Epidermal melanocyte (primary cell): Measurements from ENCODE around the gene IST1.

ENCODE experiments used
- DNase-seq: peaks from one replicate; pipeline ENCODE4 v3.0.0; 2011; ENCODE audit warnings: low spot score; ENCODE audit not compliant: insufficient read length

The IST1 gene

DNA sequence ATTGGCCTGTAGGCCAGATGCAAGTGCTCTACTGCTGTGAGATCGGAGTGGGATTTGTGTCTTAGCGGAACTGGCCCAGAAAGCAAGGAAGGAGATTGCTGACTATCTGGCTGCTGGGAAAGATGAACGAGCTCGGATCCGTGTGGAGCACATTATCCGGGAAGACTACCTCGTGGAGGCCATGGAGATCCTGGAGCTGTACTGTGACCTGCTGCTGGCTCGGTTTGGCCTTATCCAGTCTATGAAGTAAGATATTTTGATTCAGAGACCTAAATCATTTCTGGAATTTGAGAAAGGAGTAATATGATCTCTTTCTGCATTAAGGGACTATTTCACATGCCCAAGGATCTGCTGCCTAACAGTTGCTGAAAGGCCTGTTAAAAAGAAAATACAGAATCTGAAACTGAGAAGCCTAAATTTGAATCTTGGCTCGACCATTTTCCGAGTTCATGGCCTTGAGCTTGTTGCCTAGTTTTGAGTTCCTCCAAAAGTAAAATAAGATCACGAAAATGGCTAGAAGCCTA, 21.1 kb downstream of the IST1 start:
- no peak for DNase-seq

DNA sequence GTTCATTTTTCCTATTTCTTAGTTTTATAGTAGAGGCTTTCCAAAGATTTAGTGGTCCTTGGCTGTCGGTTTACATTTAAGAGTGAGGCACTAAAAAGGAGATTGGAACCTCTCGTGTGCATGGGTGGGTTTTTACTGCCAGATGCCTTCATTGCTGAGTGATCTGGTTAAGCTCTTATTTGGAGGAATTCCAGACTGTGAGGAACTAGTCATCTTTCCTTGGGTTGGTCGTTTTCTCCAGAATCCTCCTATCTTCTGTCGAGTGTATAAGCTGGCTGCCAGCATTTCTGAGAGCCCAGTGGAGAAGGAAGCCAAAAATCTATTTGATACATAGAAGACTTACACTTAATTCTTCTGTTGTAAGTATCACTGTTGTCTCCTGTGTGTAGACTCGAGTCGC, 22.6 kb downstream of the IST1 start:
- DNase-seq = no peak

DNA sequence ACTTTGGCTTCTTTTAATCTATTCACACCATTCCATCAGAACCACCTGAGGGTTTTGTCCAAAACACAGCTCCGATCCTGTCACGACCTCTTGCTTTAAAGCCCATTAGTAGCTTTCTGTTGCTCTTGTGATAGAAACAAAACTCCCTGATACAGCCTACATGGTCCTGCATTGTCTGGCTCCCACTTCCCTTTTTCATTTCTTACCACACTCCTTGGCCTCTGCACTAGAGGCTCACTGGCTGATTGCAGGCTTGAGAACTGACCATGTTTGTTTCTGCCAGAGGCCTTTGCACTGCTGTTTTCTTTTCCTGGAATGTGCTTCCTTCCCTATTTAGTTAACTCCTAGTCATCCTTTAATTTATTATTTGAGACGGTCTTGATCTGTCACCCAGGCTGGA, 23.7 kb downstream of the IST1 start:
- no peak for DNase-seq

DNA sequence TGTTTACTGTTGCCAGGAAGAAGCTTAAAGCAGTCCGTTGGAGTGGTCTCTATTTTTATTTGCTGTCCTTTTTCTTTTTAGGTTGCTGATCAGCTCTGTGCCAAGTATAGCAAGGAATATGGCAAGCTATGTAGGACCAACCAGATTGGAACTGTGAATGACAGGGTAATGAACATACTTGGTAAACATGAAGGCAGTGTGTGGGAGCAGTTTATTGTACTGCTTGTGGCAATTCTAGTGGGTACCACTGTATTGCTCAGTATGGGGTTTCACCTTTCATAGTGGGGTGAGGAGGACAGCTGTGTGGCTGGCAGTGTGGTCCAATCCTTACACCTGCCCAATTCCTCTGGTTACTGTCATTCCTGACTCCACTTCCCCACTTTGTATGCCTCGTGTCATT, 25.3 kb downstream of the IST1 start:
- no peak for DNase-seq

DNA sequence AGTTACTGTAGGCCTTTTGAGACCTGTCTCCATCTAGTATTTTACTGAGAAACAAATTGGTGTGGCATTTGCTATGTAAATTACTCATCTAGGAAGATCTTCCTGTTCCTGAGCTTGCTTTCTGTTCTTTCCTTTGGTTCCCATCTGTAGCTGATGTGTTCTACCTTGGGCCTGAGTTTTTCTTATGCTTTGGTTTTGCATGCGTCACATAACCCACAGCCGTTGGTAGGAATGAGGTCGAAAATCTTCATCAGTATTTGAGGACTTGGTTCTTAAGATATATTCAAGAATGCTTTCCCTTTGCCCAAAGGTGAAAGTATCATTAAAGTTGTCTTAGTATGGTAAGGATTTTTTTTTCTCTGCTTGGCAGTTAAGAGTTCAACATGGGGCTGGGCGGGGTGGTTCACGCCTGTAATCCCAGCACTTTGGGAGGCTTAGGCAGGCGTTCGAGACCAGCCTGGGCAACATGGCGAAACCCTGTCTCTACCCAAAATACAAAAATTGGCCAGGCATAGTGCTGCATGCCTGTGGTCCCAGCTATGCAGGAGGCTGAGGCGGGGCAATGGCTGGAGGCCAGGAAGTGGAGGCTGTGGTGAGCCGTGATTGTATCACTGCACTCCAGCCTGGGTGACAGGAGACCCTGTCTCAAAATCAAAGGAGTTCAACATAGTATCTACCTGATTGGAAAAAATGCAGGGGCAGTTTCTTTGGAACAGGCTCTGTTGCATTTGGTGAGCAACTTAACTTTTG, 28.8 kb downstream of the IST1 start:
- DNase-seq = no peak

DNA sequence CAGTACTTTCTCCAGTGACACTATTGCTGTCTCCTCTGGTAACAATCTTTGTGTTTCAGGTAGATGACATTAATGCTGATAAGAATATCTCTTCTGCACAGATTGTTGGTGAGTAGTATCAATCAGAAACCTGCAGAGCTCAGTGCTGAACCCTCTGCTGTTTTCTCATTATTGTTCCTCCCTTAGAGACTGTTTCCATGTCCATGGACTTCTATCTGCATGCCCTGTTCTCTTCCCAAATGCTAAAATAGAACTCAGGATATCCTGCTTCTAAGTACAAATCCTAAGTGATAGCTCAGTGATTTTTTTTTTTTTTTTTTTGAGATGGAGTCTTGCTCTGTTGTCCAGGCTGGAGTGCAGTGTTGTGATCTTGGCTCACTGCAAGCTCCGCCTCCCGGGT, 29.4 kb downstream of the IST1 start:
- DNase-seq = no peak

DNA sequence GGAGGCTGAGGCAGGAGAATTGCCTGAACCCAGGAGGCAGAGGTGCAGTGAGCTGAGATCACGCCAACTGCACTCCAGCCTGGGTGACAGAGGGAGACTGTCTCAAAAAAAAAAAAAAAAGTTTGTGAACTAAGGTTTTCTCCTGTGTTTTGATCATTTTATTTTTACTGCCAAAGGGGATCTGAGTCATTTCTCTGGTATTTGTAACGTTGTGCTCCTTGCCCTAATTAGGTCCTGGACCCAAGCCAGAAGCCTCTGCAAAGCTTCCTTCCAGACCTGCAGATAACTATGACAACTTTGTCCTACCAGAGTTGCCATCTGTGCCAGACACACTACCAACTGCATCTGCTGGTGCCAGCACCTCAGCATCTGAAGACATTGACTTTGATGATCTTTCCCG, 32.1 kb downstream of the IST1 start:
- DNase-seq = peak; percentile 37

DNA sequence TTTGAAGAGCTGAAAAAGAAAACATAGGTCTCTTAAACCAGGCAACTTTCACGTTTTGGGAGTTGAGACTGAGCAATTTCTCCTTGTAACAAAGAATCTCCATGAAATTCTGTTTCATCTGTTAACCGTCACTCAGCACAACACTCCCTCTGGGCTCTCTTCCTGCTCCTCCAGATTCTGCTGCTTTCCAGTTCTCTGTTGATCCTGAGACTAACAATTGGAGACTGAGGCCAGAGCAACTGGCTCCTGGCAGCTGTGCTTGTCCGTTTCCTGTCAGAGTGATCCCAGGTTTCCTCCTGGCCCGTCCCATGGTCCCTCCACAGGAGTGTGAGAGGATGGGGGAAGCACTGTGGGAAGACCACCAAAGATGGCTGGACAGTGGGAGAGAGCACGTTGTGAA, 32.5 kb downstream of the IST1 start:
- DNase-seq = no peak

DNA sequence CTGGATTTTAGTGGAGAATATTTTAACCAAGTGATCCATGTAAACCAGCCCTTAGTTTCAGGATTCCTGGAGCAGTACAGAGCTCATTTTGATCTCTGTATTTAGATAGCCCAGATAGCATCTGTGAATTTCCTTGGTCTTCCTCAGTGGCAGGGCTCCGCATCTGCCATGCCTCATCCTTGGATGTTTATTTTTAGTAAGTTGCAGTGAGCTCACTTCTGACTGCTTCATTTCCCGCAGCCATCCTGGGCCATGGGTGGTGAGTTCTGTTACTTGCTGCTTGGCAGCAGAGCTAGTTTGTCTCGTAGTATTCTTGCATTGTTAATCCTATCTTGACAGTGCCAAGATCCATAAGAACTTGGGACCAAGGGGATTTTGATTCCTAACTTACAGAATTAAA, 33.7 kb downstream of the IST1 start:
- DNase-seq = no peak

DNA sequence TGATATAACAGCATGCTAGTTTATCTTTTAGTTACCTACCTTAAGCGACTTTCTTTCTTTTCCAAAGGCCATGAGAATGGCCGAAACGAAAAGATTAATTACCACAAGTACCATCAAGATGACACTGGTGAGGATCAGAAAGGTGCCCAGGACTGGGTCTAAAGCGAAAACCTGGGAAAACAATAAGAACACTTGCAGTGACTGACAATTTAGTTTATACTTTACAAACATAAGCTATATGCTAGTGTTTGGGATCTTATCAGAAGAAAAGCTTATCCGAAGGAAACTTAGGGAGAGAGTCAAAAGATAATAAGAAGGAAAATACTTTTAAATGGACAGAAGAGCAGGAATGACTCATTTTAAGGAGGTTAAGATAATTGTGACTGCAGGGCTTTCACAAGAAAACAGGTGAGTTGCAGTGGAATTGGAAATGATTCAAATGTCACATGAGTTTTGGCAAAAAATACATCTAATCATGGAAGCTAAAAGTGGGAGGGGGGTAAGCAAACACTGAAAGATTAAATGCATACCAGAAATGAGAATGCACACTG, 34.8 kb downstream of the IST1 start:
- no peak for DNase-seq

DNA sequence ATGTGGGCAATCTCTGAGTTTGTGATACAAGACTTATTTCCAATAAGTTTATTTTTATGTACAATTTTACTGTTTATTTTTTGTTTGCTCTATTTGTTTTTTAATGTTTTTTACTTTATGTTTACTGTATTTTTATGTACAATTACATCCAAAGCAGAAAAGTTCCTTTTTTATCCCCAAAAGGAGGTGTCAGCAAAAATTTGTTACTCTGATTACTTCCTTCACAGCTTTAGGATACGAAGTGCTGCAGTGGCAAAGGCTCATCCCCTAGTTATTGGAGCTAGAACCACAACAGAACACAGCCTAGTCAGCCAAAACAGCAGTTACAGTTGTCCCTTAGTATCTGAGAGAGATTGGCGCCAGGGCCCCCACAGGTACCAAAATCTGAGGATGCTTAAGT, 35.7 kb downstream of the IST1 start:
- no peak for DNase-seq

DNA sequence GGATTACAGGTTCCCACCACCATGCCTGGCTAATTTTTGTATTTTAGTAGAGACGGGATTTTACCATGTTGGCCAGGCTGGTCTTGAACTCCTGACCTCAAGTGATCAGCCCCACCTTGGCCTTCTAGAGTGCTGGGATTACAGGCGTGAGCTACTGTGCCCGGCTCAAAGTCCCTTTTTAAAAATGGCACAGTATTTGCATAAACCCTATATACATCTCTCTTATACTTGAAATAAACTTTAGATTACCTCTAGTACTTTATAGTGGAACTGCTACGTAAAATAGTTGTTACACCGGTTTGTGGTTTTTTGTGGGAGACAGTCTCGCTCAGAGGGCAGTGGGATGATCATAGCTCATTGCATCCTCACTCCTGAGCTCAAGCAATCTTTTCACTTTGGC, 36.3 kb downstream of the IST1 start:
- no peak for DNase-seq

DNA sequence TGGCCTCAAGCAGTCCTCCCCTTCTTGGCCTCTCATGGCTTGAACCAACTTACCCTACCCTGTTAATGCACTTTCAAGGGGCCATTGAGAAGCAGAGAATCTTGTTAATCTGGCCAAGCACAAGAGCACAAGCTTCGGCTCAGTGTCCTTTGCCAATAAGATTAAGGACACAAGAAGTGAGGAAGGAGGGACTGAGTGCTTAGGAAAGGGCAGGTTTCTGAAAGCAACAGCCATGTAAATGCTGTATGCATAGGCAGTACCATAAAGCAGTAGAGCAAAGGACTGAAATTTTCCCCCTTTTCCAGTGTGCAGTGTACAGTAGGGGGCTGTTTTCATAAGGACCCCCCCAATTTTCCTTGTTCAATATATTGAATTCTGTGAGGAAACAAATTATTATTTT, 37.7 kb downstream of the IST1 start:
- no peak for DNase-seq

DNA sequence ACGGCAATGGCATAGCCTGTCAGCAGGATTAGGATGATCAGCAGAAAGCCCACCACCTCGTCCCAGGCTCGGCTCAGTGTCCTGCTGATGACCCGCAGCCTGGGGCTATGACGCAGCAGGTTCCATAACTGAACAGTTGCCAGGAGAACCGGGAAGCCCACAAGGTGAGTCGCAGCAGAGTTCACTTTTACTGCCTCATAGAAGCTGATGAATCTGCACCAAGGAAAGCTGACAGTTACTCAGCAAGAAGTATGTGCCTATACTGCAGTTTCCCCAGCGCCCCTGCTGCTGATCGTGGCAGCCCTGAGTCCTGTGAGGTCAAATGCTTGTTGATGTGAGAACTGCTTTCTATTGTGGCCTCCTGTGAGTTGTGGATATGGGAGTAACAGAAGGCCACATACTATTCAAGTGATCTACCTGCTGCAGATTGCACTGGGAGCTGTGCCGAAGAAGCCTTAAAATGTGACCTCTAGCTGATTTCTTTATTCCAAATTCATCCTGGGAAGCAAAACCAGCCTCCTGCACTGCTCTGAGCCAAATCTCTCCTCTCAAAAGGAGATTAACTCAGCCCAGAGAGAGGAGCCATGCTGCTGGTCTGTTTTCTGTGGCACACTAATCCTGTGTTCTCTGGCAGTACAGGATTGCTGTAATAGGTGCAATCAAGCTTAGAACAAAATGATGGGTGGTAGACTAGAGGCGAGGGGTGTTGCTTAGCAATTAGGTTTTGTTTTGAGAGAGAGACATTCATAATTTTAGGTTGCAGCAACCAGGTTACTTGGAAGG, 38.8 kb downstream of the IST1 start:
- DNase-seq = no peak

DNA sequence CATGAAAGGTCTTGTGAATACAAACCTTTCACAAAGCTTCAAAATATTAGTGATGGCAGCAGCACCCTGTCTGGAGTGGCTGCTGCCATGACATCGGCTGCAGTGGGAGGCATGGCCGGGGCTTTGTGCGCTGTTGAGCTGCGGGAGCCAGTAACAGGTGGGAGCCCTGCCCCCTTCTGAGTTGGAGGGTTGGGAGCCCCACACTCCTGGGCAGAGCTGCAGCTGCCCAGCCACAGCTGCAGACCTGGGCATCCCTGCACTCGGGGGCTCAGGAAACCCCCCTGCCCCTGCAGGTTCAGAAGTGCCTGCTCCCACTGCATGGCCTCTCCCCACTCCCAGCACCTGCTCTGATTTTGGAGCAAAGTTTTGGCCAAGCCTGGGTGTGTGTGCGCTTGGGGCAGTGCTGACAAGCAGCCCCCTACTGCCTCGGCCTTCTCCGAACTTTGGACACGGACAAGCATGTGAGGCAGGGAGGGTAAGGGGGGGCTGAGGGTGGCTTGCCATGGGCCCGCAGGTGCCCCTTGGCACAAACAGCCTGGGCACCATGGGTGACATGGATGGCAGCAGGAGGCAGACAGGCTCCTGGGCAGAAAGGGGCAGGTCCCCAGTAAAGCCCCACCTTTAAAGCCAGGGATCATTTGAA, 42.7 kb downstream of the IST1 start:
- no peak for DNase-seq

DNA sequence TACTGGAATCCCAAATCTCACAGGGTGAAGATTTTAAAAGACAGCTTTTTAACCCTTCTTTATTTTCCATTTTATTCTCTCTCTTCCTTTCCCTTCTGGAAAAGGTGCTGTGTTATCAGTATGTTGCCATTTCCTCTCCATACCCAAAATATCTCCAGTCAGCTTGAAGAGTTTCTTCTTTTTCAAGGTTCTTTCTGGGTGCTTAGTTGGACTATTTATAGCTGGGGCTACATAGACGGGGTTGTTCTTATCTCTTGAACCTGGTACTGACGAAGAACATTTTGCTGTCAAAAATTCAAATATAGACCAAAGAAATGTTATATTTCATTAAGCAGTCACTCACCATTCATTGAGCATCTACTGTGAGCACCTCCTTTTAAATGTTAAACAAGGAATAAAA, 48.6 kb downstream of the IST1 start:
- DNase-seq = no peak

DNA sequence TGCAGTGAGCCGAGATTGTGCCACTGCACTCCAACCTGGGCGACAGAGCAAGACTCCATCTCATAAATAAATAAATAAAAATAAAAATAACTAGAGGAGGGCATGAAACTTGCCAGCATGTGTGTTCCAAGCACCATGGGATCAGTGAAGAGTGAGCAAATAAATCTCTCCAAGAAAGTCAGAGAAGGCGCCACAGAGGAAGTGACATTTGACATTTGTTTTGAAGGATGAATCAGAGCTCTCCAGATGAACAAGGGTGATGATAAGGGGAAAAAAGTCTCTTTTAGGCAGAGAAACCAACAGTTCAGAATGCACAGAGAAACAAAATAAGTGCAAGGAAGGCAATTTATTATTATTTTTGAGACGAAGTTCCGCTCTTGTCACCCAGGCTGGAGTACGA, 50.3 kb downstream of the IST1 start:
- DNase-seq = no peak

DNA sequence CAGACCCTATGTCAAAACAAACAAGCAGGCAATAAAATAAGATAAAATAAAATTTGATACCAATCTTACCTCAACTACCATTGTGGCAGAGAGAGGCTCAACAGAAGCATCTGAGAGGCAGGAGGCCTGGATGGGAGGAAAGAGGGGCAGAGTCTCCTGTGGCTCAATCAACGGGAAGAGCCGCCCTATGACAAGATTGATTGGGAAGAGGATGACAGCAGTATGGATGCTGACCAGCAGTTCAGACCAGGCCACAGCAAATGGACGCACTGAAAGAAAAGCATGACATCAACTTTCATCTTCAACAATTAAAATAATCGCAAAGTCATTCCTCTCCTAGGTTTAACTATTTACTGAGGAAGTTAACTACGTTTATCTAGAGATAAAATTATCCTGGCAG, 57.5 kb downstream of the IST1 start:
- DNase-seq = no peak

DNA sequence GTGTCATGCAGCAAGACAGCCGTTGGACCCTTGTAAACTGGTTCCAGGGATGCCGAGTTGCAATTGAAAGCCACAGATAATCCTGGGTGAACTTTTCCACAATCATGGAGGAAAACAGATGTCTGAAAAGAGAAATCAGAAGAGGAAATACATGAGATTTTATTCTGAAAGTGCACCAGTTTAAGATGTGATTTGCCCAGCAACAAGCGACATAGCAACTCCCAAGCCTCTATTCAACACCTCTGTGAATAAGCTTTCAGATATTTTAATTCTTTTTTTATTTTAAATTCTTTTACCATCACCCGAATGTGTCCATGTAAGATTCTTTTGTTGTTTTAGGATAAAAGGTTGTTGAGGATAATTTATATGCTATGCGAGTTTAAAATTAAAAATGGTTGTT, 58.8 kb downstream of the IST1 start:
- DNase-seq = no peak

DNA sequence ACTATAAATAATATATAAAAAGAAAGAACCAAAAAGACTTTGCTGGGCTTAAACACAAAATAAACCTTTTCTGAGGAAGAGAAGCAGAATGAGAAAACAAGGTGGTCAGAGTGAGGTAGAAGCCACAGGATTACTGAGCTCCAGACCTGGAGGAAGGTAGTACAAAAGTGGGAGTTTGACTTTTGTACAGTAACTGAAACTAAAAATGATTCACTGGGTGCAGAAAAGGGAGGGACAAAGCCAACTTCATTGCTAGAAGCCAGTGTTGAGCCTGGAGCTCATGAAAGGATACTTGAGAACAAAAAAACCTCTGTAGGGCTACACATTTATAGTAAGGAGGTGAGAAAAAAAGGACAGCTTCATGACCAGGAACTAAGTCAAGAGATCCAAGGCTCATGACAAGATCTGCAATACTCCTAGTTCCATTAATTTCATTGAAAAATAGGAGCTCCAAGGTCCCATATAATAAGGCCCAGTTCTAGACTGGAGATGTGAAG, 59.4 kb downstream of the IST1 start:
- no peak for DNase-seq

DNA sequence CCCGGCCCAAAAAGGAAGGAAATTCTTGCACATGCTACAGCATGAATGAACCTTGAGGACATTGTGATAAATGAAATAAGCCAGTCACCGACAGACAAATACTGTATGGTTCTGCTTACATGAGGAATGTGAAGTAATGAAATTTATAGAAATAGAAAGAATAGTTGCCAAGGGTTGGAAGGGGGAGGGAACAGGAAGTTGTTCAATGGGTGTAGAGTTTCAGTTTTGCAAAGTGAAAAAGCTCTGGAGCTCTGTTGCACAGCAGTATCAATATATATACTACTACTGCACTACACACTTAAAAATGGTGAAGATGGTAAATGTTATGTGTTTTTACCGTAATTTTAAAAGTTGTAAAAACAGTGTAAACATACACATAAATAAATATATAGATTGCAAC, 61.2 kb downstream of the IST1 start:
- no peak for DNase-seq
